Left ventricle myocardium inferior (tissue), 1 donor: ENCODE data around the gene SZRD1. TPM values are rescaled to one million over a fixed set of nuclear protein-coding genes. Genes with fewer than 3 reads are reported as not detected.
"Not testable (repeated sequence)": the region's sequence is repeated elsewhere in the genome, so short reads cannot be mapped to it uniquely, and the experiment has no call there.

Source experiments
- DNase-seq: peaks from one replicate; pipeline ENCODE4 v3.0.0-alpha.2; 2020
- H3K27ac ChIP-seq: fragments of 200-600 bp; replicated peaks from 2 replicates; pipeline ENCODE4 v1.8.0; 2021
- H3K27me3 ChIP-seq: fragments of 200-600 bp; 2 replicates; pipeline ENCODE4 v1.8.0; 2021; ENCODE audit warnings: low read depth
- H3K36me3 ChIP-seq: fragments of 200-600 bp; 2 replicates; pipeline ENCODE4 v1.8.0; 2021
- H3K4me1 ChIP-seq: fragments of 200-600 bp; 2 replicates; pipeline ENCODE4 v1.8.0; 2021
- H3K4me3 ChIP-seq: fragments of 200-600 bp; 2 replicates; pipeline ENCODE4 v1.8.0; 2021; ENCODE audit warnings: mild to moderate bottlenecking, moderate library complexity
- H3K9me3 ChIP-seq: fragments of 200-600 bp; replicated peaks from 2 replicates; pipeline ENCODE4 v1.8.0; 2021
- CTCF ChIP-seq: fragments of 200-600 bp; IDR thresholded peaks from 2 replicates; pipeline ENCODE4 v1.8.0; 2021; ENCODE audit warnings: antibody characterized with exemption, mild to moderate bottlenecking, borderline replicate concordance
- intact Hi-C: fragments of 100-400 bp; cut with micrococcal nuclease; formaldehyde crosslinking; loops from one replicate; pipeline ENCODE4 v1.11.0; 2022
- total RNA-seq: library from RNA; stranded (reverse); fragmentation: NEBNext Ultra II Directional; extraction: Animal tissue kit (Norgen Biotek cat#: 25700); gene quantifications from one replicate; pipeline ENCODE4 v1.2.1, GENCODE V29; 2021
- donor health status: DM: no; HTN: yes; CAD: no; lungs with severe emphysema.

Gene SZRD1
- total RNA-seq, 1 donor from 2014 or later, result 97.3 TPM

DNA sequence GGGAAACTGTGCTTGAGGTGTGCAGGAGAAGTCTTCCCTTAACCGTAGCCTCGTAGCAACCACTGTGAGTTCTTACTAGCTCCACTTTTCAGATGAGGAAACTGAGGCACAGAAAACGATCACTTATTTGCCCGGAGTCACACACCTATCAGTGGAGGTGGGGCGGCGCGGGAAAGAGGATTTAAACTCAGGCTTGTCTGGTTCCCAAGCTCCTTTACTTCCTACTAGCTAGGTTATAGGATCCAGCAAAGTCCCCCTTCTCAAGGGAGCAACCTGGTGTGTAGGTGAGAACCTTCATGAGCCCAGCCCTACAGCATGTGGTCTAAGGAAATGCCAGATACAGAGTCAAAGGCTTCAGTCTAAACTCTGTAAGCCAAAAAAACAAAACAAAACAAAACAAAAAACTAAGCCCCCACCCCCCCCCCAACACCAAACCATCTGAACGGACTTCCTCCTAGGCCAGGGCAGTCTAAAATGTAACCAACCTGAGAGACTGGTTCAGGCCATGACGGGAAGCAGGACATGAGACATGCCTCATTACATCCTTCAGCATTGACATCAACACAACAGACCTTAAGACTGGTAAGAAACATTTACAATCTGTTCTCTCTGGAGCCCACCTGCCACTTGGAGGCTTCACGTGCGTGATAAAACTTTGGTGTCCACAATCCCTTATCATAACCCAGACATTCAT is 14.1 kb upstream of the SZRD1 start:
- no peak for TF ChIP-seq CTCF
- Histone ChIP-seq H3K36me3 (no peaks in the 10 kb centered on the region), H3K9me3 (no peaks in the 10 kb centered on the region), H3K27ac (peak overlapping the region; percentile 95), H3K4me3 (peak overlapping the region; percentile 88), H3K4me1 (peaks cover 48% of the 10 kb centered on the region), H3K27me3 (no peaks in the 10 kb centered on the region)
- no peak for DNase-seq
- intact Hi-C loops, result no loop called here

GRCh38 chr1:16354619-16355018 is 12.4 kb upstream of the SZRD1 start:
- Histone ChIP-seq H3K27me3 (no peaks in the 10 kb centered on the region), H3K36me3 (no peaks in the 10 kb centered on the region), H3K4me1 (peaks cover 31% of the 10 kb centered on the region), H3K27ac (no peak overlapping the region), H3K4me3 (no peak overlapping the region), H3K9me3 (no peaks in the 10 kb centered on the region)
- DNase-seq, result no peak
- TF ChIP-seq CTCF, result no peak
- intact Hi-C loops, result loop anchor here (5.0 kb wide), 1 partner anchor 112 kb away; no protein-coding TSS in a partner anchor

DNA sequence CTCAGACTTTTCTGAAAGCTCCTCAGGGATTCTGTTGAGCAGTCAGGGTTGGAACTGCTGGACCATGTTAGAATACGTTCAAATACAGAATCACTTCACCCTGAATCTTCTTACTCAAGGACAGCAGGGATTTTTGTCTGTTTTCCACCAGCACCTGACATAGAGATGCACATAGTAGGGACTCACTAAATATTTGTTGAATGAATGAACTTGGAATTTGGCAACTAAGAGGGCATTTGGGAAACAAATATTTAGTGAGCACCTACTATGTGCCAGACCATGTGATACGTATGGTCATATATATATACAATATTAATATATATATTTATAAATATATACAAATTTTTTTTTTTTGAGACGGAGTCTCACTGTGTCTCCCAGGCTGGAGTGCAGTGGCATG is 10.2 kb upstream of the SZRD1 start:
- Histone ChIP-seq H3K9me3 (no peaks in the 10 kb centered on the region), H3K27ac (no peak overlapping the region), H3K36me3 (no peaks in the 10 kb centered on the region), H3K27me3 (no peaks in the 10 kb centered on the region), H3K4me3 (no peak overlapping the region), H3K4me1 (peaks cover 9% of the 10 kb centered on the region)
- TF ChIP-seq CTCF, result no peak
- DNase-seq, result no peak
- intact Hi-C loops, result loop anchor here (5.0 kb wide), 1 partner anchor 115 kb away; no protein-coding TSS in a partner anchor

DNA sequence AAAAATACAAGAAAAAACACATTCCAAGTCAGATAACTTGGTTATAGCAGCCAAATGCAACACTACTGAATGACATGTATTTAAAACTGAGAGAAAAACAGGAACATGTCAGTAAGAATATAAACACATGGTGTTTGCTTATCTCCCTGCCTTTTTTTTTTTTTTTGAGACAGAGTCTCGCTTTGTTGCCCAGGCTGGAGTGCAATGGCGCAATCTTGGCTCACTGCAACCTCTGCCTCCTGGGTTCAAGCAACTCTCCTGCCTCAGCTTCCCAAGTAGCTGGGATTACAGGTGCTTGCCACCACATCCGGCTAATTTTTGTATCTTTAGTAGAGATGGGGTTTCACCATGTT is 1.9 kb upstream of the SZRD1 start:
- H3K9me3 ChIP-seq, DNase-seq, H3K27me3 ChIP-seq, intact Hi-C loops, H3K4me3 ChIP-seq, H3K36me3 ChIP-seq: not testable (repeated sequence)
- peak overlapping the region; percentile 66 for H3K27ac ChIP-seq
- H3K4me1 ChIP-seq, result peaks cover 41% of the 10 kb centered on the region

DNA sequence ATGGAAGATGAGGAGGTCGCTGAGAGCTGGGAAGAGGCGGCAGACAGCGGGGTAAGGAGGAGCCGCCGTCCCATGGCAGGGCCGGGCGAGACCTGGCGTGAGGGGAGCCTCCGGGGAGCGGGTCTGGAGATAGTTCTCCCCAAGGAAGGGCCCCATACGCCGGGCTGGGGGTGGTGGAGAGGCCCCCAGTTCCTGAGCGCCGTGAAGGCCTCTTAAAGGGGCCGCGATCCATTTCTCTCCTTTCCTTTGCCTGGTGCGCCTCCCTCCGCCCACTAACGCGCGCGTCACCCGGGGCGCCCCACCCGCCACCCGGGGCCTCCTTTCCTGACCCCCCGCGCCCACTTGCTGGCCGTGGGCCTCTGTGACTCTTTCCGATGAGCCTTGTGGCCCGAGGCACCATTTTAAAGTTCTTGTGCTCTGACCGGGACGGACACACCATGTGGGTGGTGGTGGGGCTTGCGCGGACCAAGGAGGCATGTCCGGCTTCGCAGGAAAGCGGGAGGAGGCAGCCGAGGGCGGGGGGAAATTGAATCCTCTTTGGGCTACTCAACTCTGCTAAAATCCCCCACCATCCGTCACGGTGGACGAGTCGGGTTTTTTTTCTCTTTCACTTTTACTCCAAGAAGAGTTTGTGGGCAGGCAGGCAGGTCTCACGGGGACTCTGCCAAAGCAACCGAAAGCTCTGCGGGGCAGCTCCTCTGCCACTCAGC is 371 bp downstream of the SZRD1 start:
- peaks cover 58% of the 10 kb centered on the region for H3K4me1 ChIP-seq
- H3K27me3 ChIP-seq, result no peaks in the 10 kb centered on the region
- peak overlapping the region; percentile 99 for H3K27ac ChIP-seq
- TF ChIP-seq CTCF, result no peak
- no peaks in the 10 kb centered on the region for H3K36me3 ChIP-seq
- intact Hi-C loops, result no loop called here
- H3K4me3 ChIP-seq, result peak overlapping the region; percentile 92
- DNase-seq, result peak; percentile 82
- no peaks in the 10 kb centered on the region for H3K9me3 ChIP-seq
